LHCN-M2 (cell line): ENCODE data around the gene SPATA31A3. TPM values are rescaled to one million over a fixed set of nuclear protein-coding genes. Genes with fewer than 3 reads are reported as not detected.
"Not testable (repeated sequence)": the region's sequence is repeated elsewhere in the genome, so short reads cannot be mapped to it uniquely, and the experiment has no call there.

Source experiments
- DNase-seq: peaks from one replicate; pipeline ENCODE4 v3.0.0-alpha.2; 2012; ENCODE audit warnings: low read depth
- polyA plus RNA-seq: library from polyadenylated mRNA; unstranded; fragments of >200 nt; gene quantifications from one replicate; pipeline ENCODE4 v1.2.1, GENCODE V29; 2012; ENCODE audit warnings: missing spikeins
- total RNA-seq: library from RNA; depleted of rRNA; stranded (reverse); fragments of >200 nt; gene quantifications from 2 replicates; pipeline ENCODE4 v1.2.3, GENCODE V29; 2014; rRNA removed

SPATA31A3 gene
- total RNA-seq, result not detected in 2 replicates
- polyA plus RNA-seq, result not detected

DNA sequence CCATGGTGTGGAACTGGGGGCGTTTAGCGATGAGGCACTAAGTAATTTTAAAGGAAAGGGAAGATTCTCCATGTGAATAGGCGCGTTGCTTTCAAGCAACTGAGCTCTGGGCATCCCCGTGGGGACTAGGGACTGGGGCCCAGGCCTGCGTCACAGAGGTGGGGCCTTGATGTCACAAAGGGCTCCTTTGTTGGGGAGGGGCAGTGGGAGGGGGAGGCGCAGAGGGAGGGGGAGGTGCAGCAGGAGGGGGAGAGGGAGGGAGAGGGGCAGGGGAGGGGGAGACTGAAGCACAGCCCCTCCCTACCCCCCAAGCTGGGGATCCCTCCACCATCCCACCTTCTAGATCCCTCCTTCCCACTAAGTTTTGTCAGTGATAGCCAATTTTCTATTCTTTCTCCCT is at the start of gene SPATA31A3:
TSS of gene SPATA31A3 (minus strand) at position 101 of the 400 bp plus-strand sequence. CDS start at position 72, 29 bp downstream.
- not testable (repeated sequence) for DNase-seq

DNA sequence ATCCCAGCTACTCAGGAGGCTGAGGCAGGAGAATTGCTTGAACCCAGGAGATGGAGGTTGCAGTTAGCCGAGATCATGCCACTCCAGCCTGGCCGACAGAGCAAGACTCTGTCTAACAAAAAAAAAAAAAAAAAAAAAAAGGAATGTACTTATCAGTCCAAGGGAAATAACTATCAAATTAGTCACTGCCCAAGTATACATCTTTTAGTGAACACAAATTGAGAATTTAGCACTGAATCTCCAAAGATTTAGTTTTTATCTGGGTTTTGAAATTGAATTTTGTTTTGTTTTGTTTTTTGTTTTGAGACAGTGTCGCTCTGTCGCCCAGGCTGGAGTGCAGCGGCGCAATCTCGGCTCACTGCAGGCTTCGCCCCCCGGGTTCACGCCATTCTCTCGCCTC is 39.8 kb downstream of the SPATA31A3 start:
- peak; percentile 0 for DNase-seq

DNA sequence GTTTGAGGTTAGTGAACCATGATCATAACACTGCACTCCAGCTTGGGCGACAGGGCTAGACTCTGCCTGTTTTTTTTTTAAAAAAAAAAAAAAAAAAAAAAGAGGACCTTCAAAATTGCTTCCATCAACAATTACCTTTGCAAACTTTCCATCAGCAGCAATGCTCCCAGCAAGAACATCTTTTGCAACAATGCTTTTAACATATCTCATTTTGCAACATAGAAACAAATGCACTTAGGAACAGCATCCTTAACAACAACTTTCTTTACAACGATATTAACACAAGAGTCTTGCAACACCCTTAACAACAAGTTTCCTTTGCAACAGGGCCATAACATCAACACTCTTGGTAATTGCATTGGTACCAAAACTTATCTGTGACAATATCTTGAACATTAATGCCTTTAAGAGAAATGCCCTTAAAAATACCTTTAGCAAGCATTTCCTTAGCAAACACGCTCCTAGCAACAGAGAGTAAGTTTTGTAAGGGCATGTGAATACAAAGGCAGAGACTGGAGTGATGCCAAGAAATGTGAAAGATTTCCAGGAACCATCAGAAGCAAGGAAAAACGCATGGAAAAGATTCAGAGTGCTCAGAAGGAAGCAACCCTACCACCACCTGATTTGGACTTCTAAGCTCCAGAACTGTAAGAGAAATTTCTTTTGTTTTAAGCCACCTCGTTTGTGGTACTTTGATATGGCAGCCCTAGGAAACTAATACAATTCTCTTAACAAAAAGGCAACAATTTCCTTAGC is 49.8 kb downstream of the SPATA31A3 start:
- not testable (repeated sequence) for DNase-seq

DNA sequence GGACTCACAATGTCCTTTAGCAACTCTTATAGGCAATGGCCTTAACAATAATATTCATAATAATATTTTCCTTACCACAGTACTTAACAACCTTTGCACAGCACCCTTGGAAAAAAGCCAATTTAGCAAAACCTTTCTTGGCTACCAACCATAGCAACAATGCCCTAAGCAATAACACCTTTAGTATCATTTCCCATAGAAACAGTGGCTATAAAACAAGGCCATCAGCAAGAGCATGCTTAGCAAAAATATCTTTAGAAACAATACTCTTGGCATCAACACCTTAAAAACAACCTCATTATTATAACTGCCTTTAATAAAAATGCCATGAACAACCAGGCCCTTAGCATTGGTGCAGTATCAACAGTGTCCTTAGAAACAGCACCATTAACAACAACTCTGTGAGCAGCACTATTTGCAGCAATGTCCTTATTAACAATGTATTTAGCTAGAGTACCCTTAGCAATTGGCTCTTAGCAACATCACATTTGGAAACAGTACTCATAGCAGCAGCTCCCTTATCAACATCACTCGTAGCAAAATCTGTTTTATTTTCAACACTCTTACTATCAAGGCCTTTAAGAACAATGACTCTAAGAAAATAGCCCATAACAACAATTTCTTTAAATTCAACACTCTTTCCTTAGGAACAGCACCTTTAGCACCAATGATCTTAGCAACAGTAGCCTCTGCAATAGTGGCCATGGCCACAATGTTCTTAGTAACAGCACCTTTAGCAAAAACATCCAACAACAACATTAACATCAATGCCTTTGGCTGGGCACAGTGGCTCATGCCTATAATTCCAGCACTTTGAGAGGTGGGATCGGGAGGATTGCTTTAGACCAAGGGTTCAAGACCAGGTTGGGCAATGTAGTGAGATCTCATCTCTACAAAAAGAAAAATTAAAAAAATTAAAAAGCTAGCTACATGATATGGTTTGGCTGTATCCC is 52.2 kb downstream of the SPATA31A3 start:
- DNase-seq, result not testable (repeated sequence)

DNA sequence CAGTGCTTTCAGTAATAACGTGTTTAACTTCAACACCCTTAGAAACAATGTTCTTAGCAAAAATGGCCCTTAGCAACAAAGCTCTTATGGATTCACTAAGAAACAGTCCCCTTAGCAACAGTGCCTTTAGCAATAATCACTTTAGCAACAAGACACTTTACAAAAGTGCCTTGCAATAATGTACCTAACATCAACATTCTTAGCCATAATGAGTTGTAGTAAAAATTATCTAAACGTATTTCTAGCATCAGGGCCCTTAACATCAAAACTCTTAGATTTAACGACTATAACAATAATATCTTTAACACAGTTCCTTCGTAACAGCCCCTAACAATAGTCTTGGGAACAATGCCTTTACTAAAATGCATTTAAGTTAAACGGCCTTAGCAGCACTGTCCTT is 54.0 kb downstream of the SPATA31A3 start:
- not testable (repeated sequence) for DNase-seq

DNA sequence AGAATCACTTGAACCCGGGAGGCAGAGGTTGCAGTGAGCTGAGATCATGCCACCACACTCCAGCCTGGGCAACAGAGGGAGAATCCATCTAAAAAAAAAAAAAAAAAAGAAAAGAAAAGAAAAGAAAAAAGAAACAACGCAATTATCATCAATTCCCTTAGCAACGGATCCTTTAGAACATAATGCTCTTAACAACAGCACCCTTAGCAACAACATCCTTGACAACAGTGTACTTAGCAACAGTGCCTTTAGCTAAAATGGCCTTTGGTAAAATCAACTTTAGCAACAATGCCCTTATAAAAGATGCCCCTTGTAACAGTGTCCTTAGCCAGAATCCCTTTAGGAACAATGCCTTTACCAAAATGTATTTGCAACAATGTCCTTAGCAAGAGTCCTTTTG is 54.7 kb downstream of the SPATA31A3 start:
- not testable (repeated sequence) for DNase-seq

Other genes with a start within 250 kb of the SPATA31A3 start
- 3.6 TPM in 2 replicates for gene ZNF658, start 91.8 kb downstream of the SPATA31A3 start, total RNA-seq